Body of pancreas (tissue), 4 donors: Measurements from ENCODE around the gene ZBTB37.

Experiments used
- CTCF ChIP-seq, 7 experiments: fragments of 450-650 bp in 4 of 7; fragments of 200-600 bp in 3 of 7; sonication (generic) in 3 of 7; IDR thresholded peaks; one replicate each; pipeline ENCODE4 v1.5.1; 2016 to 2019; ENCODE audit warnings: antibody characterized with exemption in 7 of 7
- POLR2A ChIP-seq, 3 donors: fragments of 450-650 bp; IDR thresholded peaks; one replicate each; pipeline ENCODE4 v1.6.1; 2016; ENCODE audit warnings: antibody characterized with exemption in 3 of 3, mild to moderate bottlenecking in 2 of 3

GRCh38 chr1:173917635-173918493 lies 49.7 kb downstream of the ZBTB37 start:
- TF ChIP-seq CTCF (IDR thresholded peaks at IDR 0.05): no peak
- TF ChIP-seq POLR2A (IDR thresholded peaks at IDR 0.05): no peak
